Stimulated activated CD4-positive, alpha-beta T cell treated with anti-CD3 and anti-CD28 coated beads, Interleukin-4, amount 100 ng/mL, for 48 hours (primary cell): ENCODE measurements around the gene PTPRD.
"Not testable (repeated sequence)": the region's sequence is repeated elsewhere in the genome, so short reads cannot be mapped to it uniquely, and the experiment has no call there.

Experiments used
- DNase-seq, 2 donors: peaks; one replicate each; pipeline ENCODE4 v3.0.0-alpha.2; 2020; ENCODE audit warnings: low read depth in 2 of 2

Gene PTPRD

GRCh38 chr9:8724284-8725018 is 1888.4 kb downstream of the PTPRD start:
- DNase-seq, result no peak

- DNase-seq, result no peak
Observed at GRCh38 chr9:8723195-8723594, 1889.6 kb downstream of the PTPRD start.

- DNase-seq, result no peak
Observed at GRCh38 chr9:8719833-8720486, 1892.8 kb downstream of the PTPRD start.

GRCh38 chr9:8718121-8718725 is 1894.6 kb downstream of the PTPRD start:
- DNase-seq, result no peak

- DNase-seq, result no peak
Observed at GRCh38 chr9:8717146-8717545, 1895.7 kb downstream of the PTPRD start.

GRCh38 chr9:8715788-8716187 is 1897.0 kb downstream of the PTPRD start:
- no peak for DNase-seq

GRCh38 chr9:8713811-8714165 is 1899.0 kb downstream of the PTPRD start:
- DNase-seq, result no peak

GRCh38 chr9:8713149-8713810 is 1899.5 kb downstream of the PTPRD start:
- no peak for DNase-seq

- no peak for DNase-seq
Observed at GRCh38 chr9:8709731-8710130, 1903.1 kb downstream of the PTPRD start.

- no peak for DNase-seq
Observed at GRCh38 chr9:8708728-8709127, 1904.1 kb downstream of the PTPRD start.

GRCh38 chr9:8706998-8707397 is 1905.8 kb downstream of the PTPRD start:
- no peak for DNase-seq

GRCh38 chr9:8706531-8706930 is 1906.3 kb downstream of the PTPRD start:
- no peak for DNase-seq

GRCh38 chr9:8705861-8706260 is 1906.9 kb downstream of the PTPRD start:
- DNase-seq, result no peak

- no peak for DNase-seq
Observed at GRCh38 chr9:8703904-8704303, 1908.9 kb downstream of the PTPRD start.

- DNase-seq, result no peak
Observed at GRCh38 chr9:8701904-8702303, 1910.9 kb downstream of the PTPRD start.

- not testable (repeated sequence) for DNase-seq
Observed at GRCh38 chr9:8697565-8697964, 1915.2 kb downstream of the PTPRD start.

- no peak for DNase-seq
Observed at GRCh38 chr9:8696516-8696915, 1916.3 kb downstream of the PTPRD start.

GRCh38 chr9:8694983-8695588 is 1917.7 kb downstream of the PTPRD start:
- no peak for DNase-seq

- no peak for DNase-seq
Observed at GRCh38 chr9:8693464-8693863, 1919.3 kb downstream of the PTPRD start.

GRCh38 chr9:8686516-8686915 is 1926.3 kb downstream of the PTPRD start:
- no peak for DNase-seq

- DNase-seq, result no peak
Observed at GRCh38 chr9:8685825-8686224, 1927.0 kb downstream of the PTPRD start.
